Calu3 (cell line): ENCODE measurements around the gene COL15A1. TPM values are rescaled to one million over a fixed set of nuclear protein-coding genes. Genes with fewer than 3 reads are reported as not detected.

Experiments
- BruUV-seq: library from RNA; stranded (reverse); fragments of 400-500 nt; replicated peaks from 2 replicates; lab custom pipeline; 2021; lab: Mats Ljungman, UMichigan
- CTCF ChIA-PET: fragments of 300-600 bp; sonication (Branson Sonifier 250); formaldehyde crosslinking; loops from one replicate; lab custom pipeline; 2022; ENCODE audit warnings: antibody characterized with exemption; lab: Charles Lee
- DNase-seq: peaks from one replicate; pipeline ENCODE4 v3.0.0; 2022
- H3K27ac Mint-ChIP-seq: one replicate; pipeline ENCODE4 v1.8.0; 2022; ENCODE audit warnings: mixed read lengths; ENCODE audit not compliant: unreplicated experiment
- H3K27me3 Mint-ChIP-seq: one replicate; pipeline ENCODE4 v1.8.0; 2022; ENCODE audit warnings: mixed read lengths; ENCODE audit not compliant: unreplicated experiment
- H3K36me3 Mint-ChIP-seq: one replicate; pipeline ENCODE4 v1.8.0; 2022; ENCODE audit warnings: mild to moderate bottlenecking, moderate library complexity, mixed read lengths; ENCODE audit not compliant: insufficient read depth, unreplicated experiment
- H3K4me1 Mint-ChIP-seq: one replicate; pipeline ENCODE4 v1.8.0; 2022; ENCODE audit warnings: mild to moderate bottlenecking, low read depth, mixed read lengths; ENCODE audit not compliant: unreplicated experiment
- H3K4me3 Mint-ChIP-seq: one replicate; pipeline ENCODE4 v1.8.0; 2022; ENCODE audit warnings: mild to moderate bottlenecking, low read depth, moderate library complexity, mixed read lengths; ENCODE audit not compliant: unreplicated experiment
- H3K9me3 Mint-ChIP-seq: one replicate; pipeline ENCODE4 v1.8.0; 2022; ENCODE audit warnings: low read depth, mixed read lengths; ENCODE audit not compliant: unreplicated experiment
- CTCF ChIP-seq: fragments of 200-600 bp; IDR thresholded peaks from one replicate; pipeline ENCODE4 v1.8.0; 2022; ENCODE audit warnings: antibody characterized with exemption; ENCODE audit not compliant: unreplicated experiment
- intact Hi-C: fragments of 100-400 bp; cut with micrococcal nuclease; formaldehyde crosslinking; loops from one replicate; pipeline ENCODE4 v1.10.0; 2022; ENCODE audit not compliant: unreplicated experiment
- total RNA-seq: library from RNA; stranded (reverse); gene quantifications from 2 replicates; pipeline ENCODE4 v1.2.3, GENCODE V29; 2022

Gene COL15A1
- total RNA-seq, 1 experiment from 2014 or later: not detected

- Mint-ChIP-seq H3K36me3 (no peaks in the 10 kb centered on the region), H3K4me1 (no peaks in the 10 kb centered on the region), H3K9me3 (no peaks in the 10 kb centered on the region), H3K27me3 (peaks cover 15% of the 10 kb centered on the region), H3K4me3 (no peak overlapping the region), H3K27ac (no peak overlapping the region)
- BruUV-seq: no TSS peak
- DNase-seq: no peak
- intact Hi-C loops: no loop called here
- CTCF ChIA-PET: no interaction called here
- no peak for TF ChIP-seq CTCF
Observed at GRCh38 chr9:99051406-99051805, 107.7 kb downstream of the COL15A1 start.

GRCh38 chr9:99051851-99052250, 108.1 kb downstream of the COL15A1 start:
- Mint-ChIP-seq H3K36me3 (no peaks in the 10 kb centered on the region), H3K27me3 (peaks cover 15% of the 10 kb centered on the region), H3K4me1 (no peaks in the 10 kb centered on the region), H3K27ac (no peak overlapping the region), H3K9me3 (peaks cover 2% of the 10 kb centered on the region), H3K4me3 (no peak overlapping the region)
- no peak for DNase-seq
- no TSS peak for BruUV-seq
- intact Hi-C loops: no loop called here
- CTCF ChIA-PET: no interaction called here
- TF ChIP-seq CTCF: no peak

- no peak overlapping the region for H3K27ac Mint-ChIP-seq
- DNase-seq: no peak
- CTCF ChIA-PET: no interaction called here
- H3K36me3 Mint-ChIP-seq: no peaks in the 10 kb centered on the region
- no peaks in the 10 kb centered on the region for H3K4me1 Mint-ChIP-seq
- BruUV-seq: no TSS peak
- H3K4me3 Mint-ChIP-seq: no peak overlapping the region
- TF ChIP-seq CTCF: no peak
- H3K27me3 Mint-ChIP-seq: peaks cover 17% of the 10 kb centered on the region
- intact Hi-C loops: no loop called here
- peaks cover 2% of the 10 kb centered on the region for H3K9me3 Mint-ChIP-seq
Observed at GRCh38 chr9:99052815-99053715, 109.4 kb downstream of the COL15A1 start.

GRCh38 chr9:99054581-99054980, 110.9 kb downstream of the COL15A1 start:
- H3K4me1 Mint-ChIP-seq: no peaks in the 10 kb centered on the region
- H3K9me3 Mint-ChIP-seq: peaks cover 2% of the 10 kb centered on the region
- BruUV-seq: no TSS peak
- no peak for TF ChIP-seq CTCF
- no peaks in the 10 kb centered on the region for H3K36me3 Mint-ChIP-seq
- intact Hi-C loops: no loop called here
- H3K4me3 Mint-ChIP-seq: no peak overlapping the region
- H3K27me3 Mint-ChIP-seq: peaks cover 31% of the 10 kb centered on the region
- no peak overlapping the region for H3K27ac Mint-ChIP-seq
- CTCF ChIA-PET: no interaction called here
- no peak for DNase-seq
